Central memory CD8-positive, alpha-beta T cell (primary cell): ENCODE measurements around the gene CAMK2D.

Source experiments
- ATAC-seq: fragments of 150-1000 bp; cut with Tn5 transposase; replicated peaks from 2 replicates; pipeline ENCODE4 v1.10.0; 2022; ENCODE audit warnings: mild to moderate bottlenecking, moderate FRiP score, moderate number of reproducible peaks; ENCODE audit not compliant: poor library complexity, severe bottlenecking; ENCODE audit errors: extremely low read depth
- DNase-seq, 2 donors: peaks; one replicate each; pipeline ENCODE4 v3.0.0; 2021; ENCODE audit warnings: low spot score in 2 of 2
- H3K27ac Mint-ChIP-seq: one replicate; pipeline ENCODE4 v1.8.0; 2022; ENCODE audit warnings: low read depth, mild to moderate bottlenecking, moderate library complexity, mixed read lengths
- H3K27me3 Mint-ChIP-seq: one replicate; pipeline ENCODE4 v1.8.0; 2022; ENCODE audit warnings: mixed read lengths
- H3K36me3 Mint-ChIP-seq: one replicate; pipeline ENCODE4 v1.8.0; 2022; ENCODE audit warnings: mild to moderate bottlenecking, moderate library complexity, mixed read lengths; ENCODE audit not compliant: insufficient read depth
- H3K4me1 Mint-ChIP-seq: one replicate; pipeline ENCODE4 v1.8.0; 2022; ENCODE audit warnings: mixed read lengths
- H3K4me3 Mint-ChIP-seq: one replicate; pipeline ENCODE4 v1.8.0; 2022; ENCODE audit warnings: mild to moderate bottlenecking, moderate library complexity, mixed read lengths
- H3K9me3 Mint-ChIP-seq: one replicate; pipeline ENCODE4 v1.8.0; 2022; ENCODE audit warnings: mixed read lengths

CAMK2D gene

GRCh38 chr4:113574636-113575103 lies 186.9 kb downstream of the CAMK2D start:
- Mint-ChIP-seq H3K36me3 (no peaks in the 10 kb centered on the region), H3K27me3 (no peaks in the 10 kb centered on the region), H3K9me3 (no peaks in the 10 kb centered on the region), H3K4me3 (no peak overlapping the region), H3K4me1 (peaks cover 37% of the 10 kb centered on the region), H3K27ac (no peak overlapping the region)
- DNase-seq (no peak), ATAC-seq (no peak)

- H3K4me1 Mint-ChIP-seq = peaks cover 32% of the 10 kb centered on the region
- peaks cover 2% of the 10 kb centered on the region for H3K36me3 Mint-ChIP-seq
- H3K27me3 Mint-ChIP-seq = no peaks in the 10 kb centered on the region
- H3K27ac Mint-ChIP-seq = no peak overlapping the region
- H3K4me3 Mint-ChIP-seq = no peak overlapping the region
- no peaks in the 10 kb centered on the region for H3K9me3 Mint-ChIP-seq
- no peak for ATAC-seq
- no peak for DNase-seq
Observed at GRCh38 chr4:113572620-113573019, 188.9 kb downstream of the CAMK2D start.

DNA sequence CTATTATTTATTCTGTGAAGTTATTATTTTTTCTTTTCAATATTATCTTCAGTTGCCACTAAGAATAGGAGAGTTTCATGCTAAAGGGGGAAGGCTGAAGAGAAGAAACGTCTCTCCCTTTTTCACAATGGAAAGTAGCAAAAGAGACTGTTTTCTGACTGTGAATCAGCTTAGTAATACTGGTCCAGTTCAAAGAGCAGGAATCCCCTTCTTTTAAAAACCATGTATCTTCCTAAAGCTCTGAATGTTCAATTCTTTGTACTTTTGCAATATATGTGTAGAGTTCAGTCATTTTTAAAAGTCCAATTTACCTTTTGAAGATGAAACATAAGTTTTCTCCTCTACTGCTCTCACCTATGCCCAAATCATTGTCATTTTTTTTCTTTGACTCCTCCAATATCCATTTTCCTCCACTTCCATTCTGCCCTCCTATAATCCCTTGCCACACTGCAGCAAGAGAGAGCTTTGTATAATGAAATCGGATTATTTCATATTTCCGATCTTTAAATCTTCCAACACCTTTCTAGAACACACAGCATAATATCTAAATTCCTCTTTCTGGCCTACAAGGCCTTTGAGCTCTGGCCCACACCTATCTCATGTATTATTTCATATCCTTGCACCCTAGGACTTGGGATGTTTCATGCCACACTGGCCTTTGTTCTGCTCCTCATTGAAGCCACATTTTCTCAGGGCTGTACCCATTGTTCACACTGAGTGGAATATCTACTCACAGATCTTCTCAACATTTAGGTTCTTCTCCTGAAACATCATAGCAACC lies 195.3 kb downstream of the CAMK2D start:
- H3K36me3 Mint-ChIP-seq = peaks cover 9% of the 10 kb centered on the region
- no peaks in the 10 kb centered on the region for H3K27me3 Mint-ChIP-seq
- ATAC-seq = no peak
- no peak for DNase-seq
- peaks cover 37% of the 10 kb centered on the region for H3K4me1 Mint-ChIP-seq
- no peak overlapping the region for H3K4me3 Mint-ChIP-seq
- no peak overlapping the region for H3K27ac Mint-ChIP-seq
- no peaks in the 10 kb centered on the region for H3K9me3 Mint-ChIP-seq

- ATAC-seq = no peak
- Mint-ChIP-seq H3K4me3 (no peak overlapping the region), H3K9me3 (no peaks in the 10 kb centered on the region), H3K27me3 (no peaks in the 10 kb centered on the region), H3K27ac (no peak overlapping the region), H3K4me1 (peaks cover 40% of the 10 kb centered on the region), H3K36me3 (peaks cover 9% of the 10 kb centered on the region)
- DNase-seq = no peak
Observed at GRCh38 chr4:113565702-113566012, 195.9 kb downstream of the CAMK2D start.

DNA sequence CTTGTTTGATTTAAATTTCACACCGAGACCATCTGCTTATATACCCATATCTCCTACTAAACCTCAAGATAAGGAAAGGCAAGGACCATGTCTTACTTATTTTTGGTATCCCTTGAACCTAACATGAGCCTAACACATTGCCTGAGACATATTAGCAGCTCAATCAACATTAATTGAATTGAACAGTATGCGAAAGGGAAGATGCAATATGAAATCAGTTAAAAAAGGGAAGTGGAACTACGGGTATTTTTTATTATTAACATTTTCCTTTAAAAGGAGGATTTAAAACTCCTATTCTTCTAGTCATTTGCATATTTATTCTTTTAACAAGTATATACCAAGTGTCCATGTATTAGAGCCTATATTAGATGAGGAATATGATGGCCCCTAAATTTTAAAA lies 197.0 kb downstream of the CAMK2D start:
- DNase-seq (no peak), ATAC-seq (no peak)
- H3K4me3 Mint-ChIP-seq = peak overlapping the region; percentile 63
- H3K27ac Mint-ChIP-seq = no peak overlapping the region
- H3K36me3 Mint-ChIP-seq = peaks cover 11% of the 10 kb centered on the region
- H3K9me3 Mint-ChIP-seq = no peaks in the 10 kb centered on the region
- peaks cover 43% of the 10 kb centered on the region for H3K4me1 Mint-ChIP-seq
- H3K27me3 Mint-ChIP-seq = no peaks in the 10 kb centered on the region

DNA sequence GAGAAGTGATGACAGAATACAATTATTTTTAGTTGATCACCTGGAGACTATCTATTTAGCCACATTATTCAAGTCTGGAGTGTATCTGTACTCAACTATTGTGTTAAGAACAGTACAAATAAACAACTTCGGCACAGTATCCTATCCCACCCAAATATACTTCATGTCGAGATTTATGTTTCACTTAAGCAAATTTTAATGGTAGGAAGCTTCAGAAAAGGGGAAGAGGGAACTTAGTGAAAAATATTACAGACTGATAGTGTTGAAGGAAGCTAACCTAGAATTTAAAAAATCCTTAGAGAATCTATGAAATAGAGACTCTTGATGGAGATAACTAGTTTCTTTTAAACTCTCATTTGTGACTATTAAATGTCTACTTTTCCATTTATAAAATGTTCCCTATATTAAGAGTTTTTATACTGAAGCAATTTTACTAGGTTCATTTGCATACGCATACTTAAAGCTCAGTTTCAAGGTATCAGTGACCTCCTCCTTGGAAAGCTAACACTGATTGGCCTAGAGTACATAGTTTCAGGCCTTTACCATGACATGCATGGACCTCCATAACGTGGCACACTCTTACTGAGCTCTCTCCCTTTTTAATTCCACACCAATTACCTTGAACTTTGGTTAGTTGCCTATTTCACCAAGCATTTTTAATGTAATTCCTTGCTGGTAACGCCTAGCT lies 197.7 kb downstream of the CAMK2D start:
- Mint-ChIP-seq H3K9me3 (no peaks in the 10 kb centered on the region), H3K4me3 (peak overlapping the region; percentile 12), H3K27ac (no peak overlapping the region), H3K27me3 (no peaks in the 10 kb centered on the region), H3K4me1 (peaks cover 43% of the 10 kb centered on the region), H3K36me3 (peaks cover 9% of the 10 kb centered on the region)
- DNase-seq (no peak), ATAC-seq (no peak)

- no peak overlapping the region for H3K4me3 Mint-ChIP-seq
- no peak for DNase-seq
- peaks cover 9% of the 10 kb centered on the region for H3K36me3 Mint-ChIP-seq
- no peak for ATAC-seq
- H3K9me3 Mint-ChIP-seq = no peaks in the 10 kb centered on the region
- H3K27me3 Mint-ChIP-seq = no peaks in the 10 kb centered on the region
- H3K27ac Mint-ChIP-seq = no peak overlapping the region
- H3K4me1 Mint-ChIP-seq = peaks cover 40% of the 10 kb centered on the region
Observed at GRCh38 chr4:113561758-113562157, 199.8 kb downstream of the CAMK2D start.

GRCh38 chr4:113561092-113561491 lies 200.4 kb downstream of the CAMK2D start:
- ATAC-seq (no peak), DNase-seq (no peak)
- Mint-ChIP-seq H3K27ac (no peak overlapping the region), H3K4me3 (no peak overlapping the region), H3K36me3 (peaks cover 6% of the 10 kb centered on the region), H3K9me3 (no peaks in the 10 kb centered on the region), H3K27me3 (no peaks in the 10 kb centered on the region), H3K4me1 (peaks cover 33% of the 10 kb centered on the region)

- Mint-ChIP-seq H3K4me3 (no peak overlapping the region), H3K27ac (no peak overlapping the region), H3K4me1 (peaks cover 29% of the 10 kb centered on the region), H3K9me3 (no peaks in the 10 kb centered on the region), H3K27me3 (no peaks in the 10 kb centered on the region), H3K36me3 (peaks cover 6% of the 10 kb centered on the region)
- ATAC-seq (no peak), DNase-seq (no peak)
Observed at GRCh38 chr4:113560579-113560978, 201.0 kb downstream of the CAMK2D start.

DNA sequence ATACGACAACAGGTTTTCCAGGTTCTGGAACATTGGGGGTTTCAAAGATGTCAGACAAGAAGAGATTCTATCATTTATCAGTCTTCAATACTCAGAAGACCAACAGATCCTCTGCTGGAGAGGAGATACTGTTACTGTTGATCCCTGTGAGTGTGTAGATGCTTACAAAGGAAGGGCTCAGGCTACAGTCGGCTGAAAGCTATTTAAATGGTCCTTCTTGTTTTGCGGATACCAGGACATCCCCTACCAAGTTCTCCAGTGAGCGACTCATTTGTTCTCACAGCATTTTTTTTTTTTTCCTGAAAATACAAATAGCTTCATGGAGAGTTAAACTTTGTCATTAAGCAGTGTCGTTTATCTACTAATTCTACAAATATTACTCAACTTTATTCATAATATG lies 201.6 kb downstream of the CAMK2D start:
- ATAC-seq = no peak
- Mint-ChIP-seq H3K4me3 (no peak overlapping the region), H3K27ac (no peak overlapping the region), H3K27me3 (no peaks in the 10 kb centered on the region), H3K4me1 (peaks cover 23% of the 10 kb centered on the region), H3K36me3 (peaks cover 4% of the 10 kb centered on the region), H3K9me3 (no peaks in the 10 kb centered on the region)
- no peak for DNase-seq

DNA sequence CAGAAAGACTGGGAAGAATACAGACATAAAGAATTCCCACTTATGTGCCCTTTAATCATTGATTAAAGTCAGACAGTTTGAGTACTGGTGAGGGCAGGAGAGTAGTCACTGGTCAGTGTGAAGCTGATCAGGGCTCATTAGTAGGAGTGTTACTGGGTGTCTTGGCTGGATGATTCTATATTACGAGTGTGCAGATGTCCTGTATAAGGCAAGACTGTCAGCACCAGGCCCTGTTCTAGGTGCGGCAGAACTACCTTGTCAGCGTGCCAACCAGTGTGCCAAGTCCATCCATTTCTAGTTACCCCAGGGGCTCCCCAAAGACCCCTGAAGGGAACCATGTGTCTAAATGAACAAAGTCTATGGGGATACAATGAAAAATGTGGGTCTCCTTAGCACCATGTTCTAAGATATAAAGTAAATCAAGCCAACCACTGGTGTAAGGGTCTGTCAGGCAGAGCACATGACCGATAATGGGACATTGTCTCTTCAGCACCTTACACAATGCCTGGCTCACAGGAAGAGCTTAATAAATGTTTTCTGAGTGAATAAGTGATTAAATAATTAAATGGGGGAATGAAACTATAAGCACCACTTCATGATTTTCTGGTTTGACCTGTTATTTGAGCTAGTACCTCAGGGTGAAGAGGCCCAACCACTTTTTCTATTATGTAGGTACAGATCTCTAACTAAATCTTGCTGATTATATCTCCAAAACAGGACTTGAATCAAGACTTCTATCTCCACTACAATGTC lies 205.0 kb downstream of the CAMK2D start:
- DNase-seq = no peak
- H3K9me3 Mint-ChIP-seq = no peaks in the 10 kb centered on the region
- peaks cover 6% of the 10 kb centered on the region for H3K4me1 Mint-ChIP-seq
- H3K27me3 Mint-ChIP-seq = no peaks in the 10 kb centered on the region
- H3K27ac Mint-ChIP-seq = no peak overlapping the region
- peaks cover 6% of the 10 kb centered on the region for H3K36me3 Mint-ChIP-seq
- H3K4me3 Mint-ChIP-seq = no peak overlapping the region
- no peak for ATAC-seq

DNA sequence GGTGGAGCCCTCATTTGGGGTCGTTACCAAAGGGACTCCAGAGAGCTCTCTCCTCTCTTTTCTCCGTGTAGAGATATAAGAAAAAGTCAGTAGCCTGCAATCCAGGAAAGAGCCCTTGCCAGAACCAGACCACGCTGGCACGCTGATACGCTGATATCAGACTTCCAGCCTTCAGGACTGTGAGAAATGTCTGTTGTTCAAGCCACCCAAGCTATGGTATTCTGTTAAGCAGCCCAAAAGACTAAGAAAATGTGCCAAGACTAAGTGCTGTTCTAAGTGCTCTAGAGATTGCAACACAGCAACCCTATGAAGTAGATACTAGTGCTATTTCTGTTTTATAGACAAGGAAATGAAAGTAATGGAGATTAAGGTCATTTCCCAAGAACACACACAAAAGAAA lies 205.7 kb downstream of the CAMK2D start:
- H3K27ac Mint-ChIP-seq = no peak overlapping the region
- DNase-seq = no peak
- H3K9me3 Mint-ChIP-seq = no peaks in the 10 kb centered on the region
- H3K4me1 Mint-ChIP-seq = peaks cover 5% of the 10 kb centered on the region
- no peak overlapping the region for H3K4me3 Mint-ChIP-seq
- peaks cover 9% of the 10 kb centered on the region for H3K36me3 Mint-ChIP-seq
- no peak for ATAC-seq
- no peaks in the 10 kb centered on the region for H3K27me3 Mint-ChIP-seq

GRCh38 chr4:113553082-113553481 lies 208.5 kb downstream of the CAMK2D start:
- no peak for ATAC-seq
- Mint-ChIP-seq H3K27me3 (no peaks in the 10 kb centered on the region), H3K27ac (no peak overlapping the region), H3K4me1 (peaks cover 1% of the 10 kb centered on the region), H3K36me3 (peaks cover 7% of the 10 kb centered on the region), H3K4me3 (no peak overlapping the region), H3K9me3 (no peaks in the 10 kb centered on the region)
- DNase-seq = no peak
